DND-41 (cell line): ENCODE measurements around the gene ABHD17C.

Source experiments
- ATAC-seq: fragments of 200-7000 bp; cut with Tn5 transposase; 3 replicates; pipeline ENCODE4 v1.9.1; 2021; ENCODE audit warnings: low read depth; ENCODE audit not compliant: insufficient read depth
- DNase-seq: peaks from one replicate; pipeline ENCODE4 v3.0.0-alpha.2; 2020
- H2AFZ ChIP-seq: 2 replicates; pipeline ENCODE4 v1.6.0; 2012; ENCODE audit warnings: low read depth, low read length
- H3K27ac ChIP-seq: 2 replicates; pipeline ENCODE4 v1.5.1; 2012; ENCODE audit warnings: low read length, inconsistent platforms
- H3K27me3 ChIP-seq: fragments of 200-600 bp; sonication (generic); 2 replicates; pipeline ENCODE4 v1.6.0; 2012; ENCODE audit warnings: low read length, mild to moderate bottlenecking, inconsistent platforms; ENCODE audit not compliant: insufficient read depth, poor library complexity
- H3K36me3 ChIP-seq: 2 replicates; pipeline ENCODE4 v1.5.1; 2012; ENCODE audit warnings: low read length, inconsistent platforms; ENCODE audit not compliant: insufficient read depth
- H3K4me1 ChIP-seq: 2 replicates; pipeline ENCODE4 v1.5.1; 2012; ENCODE audit warnings: mild to moderate bottlenecking, low read length; ENCODE audit not compliant: insufficient read depth
- H3K4me2 ChIP-seq: 2 replicates; pipeline ENCODE4 v1.6.0; 2012; ENCODE audit warnings: mild to moderate bottlenecking, moderate library complexity, low read length, inconsistent platforms; ENCODE audit not compliant: insufficient read depth
- H3K4me3 ChIP-seq, 2 experiments: fragments of 200-600 bp in 1 of 2; shearing (Covaris generic) in 1 of 2; 2 replicates each; pipeline ENCODE4 v1.5.1; 2012 to 2016; ENCODE audit warnings: inconsistent platforms in 2 of 2, low read length in 2 of 2, mild to moderate bottlenecking in 2 of 2, low read depth in 1 of 2, moderate library complexity in 1 of 2
- H3K79me2 ChIP-seq: 2 replicates; pipeline ENCODE4 v1.6.0; 2012; ENCODE audit warnings: low read length, inconsistent platforms; ENCODE audit not compliant: insufficient read depth
- H3K9ac ChIP-seq: 2 replicates; pipeline ENCODE4 v1.6.0; 2012; ENCODE audit warnings: low read depth, mild to moderate bottlenecking, inconsistent platforms, low read length, moderate library complexity
- H3K9me3 ChIP-seq: 2 replicates; pipeline ENCODE4 v1.5.1; 2012; ENCODE audit warnings: low read length, moderate library complexity, mild to moderate bottlenecking, inconsistent platforms; ENCODE audit not compliant: insufficient read depth, severe bottlenecking
- H4K20me1 ChIP-seq: 2 replicates; pipeline ENCODE4 v1.6.0; 2012; ENCODE audit warnings: low read length; ENCODE audit not compliant: insufficient read depth
- EZH2 ChIP-seq: IDR thresholded peaks from 3 replicates; pipeline ENCODE4 v1.6.1; 2012; ENCODE audit warnings: borderline replicate concordance, low read depth, mild to moderate bottlenecking, moderate library complexity, low read length, inconsistent platforms; ENCODE audit not compliant: severe bottlenecking
- TF ChIP-seq, protein P1 (sequence below): IDR thresholded peaks from 2 replicates; pipeline ENCODE4 v1.5.1; 2012; ENCODE audit warnings: borderline replicate concordance, low read length, moderate library complexity, mild to moderate bottlenecking; ENCODE audit not compliant: poor library complexity, severe bottlenecking; ENCODE audit errors: extremely low read depth

Gene ABHD17C

DNA sequence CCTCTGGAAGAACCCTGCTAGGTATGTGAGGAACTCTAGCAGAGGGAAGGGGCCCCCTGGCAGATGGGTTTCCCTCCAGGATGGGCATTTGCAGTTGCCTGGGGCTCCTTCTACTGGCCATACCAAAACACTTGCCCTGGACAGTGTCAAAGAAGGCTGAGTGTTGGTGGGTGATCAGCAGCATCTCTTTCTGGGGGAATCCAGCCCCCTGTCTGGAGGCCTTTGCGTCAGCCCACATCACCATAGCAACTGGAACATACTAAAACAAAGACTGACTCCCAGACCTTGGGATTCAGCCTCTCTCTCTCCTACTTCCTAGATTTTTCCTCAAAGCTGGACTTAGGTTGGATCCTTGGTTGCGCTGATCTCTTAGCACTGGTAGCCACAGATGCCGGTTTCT, 92.2 kb downstream of the ABHD17C start:
- H3K4me2 ChIP-seq, result no peak overlapping the region
- no peak overlapping the region for H3K27ac ChIP-seq
- 0 out of 2 replicates have a peak, but pooled peaks cover 5% of the 10 kb centered on the region for H4K20me1 ChIP-seq
- no peak overlapping the region for H3K4me3 ChIP-seq
- no peak overlapping the region for H3K9ac ChIP-seq
- TF ChIP-seq, protein P1, sequence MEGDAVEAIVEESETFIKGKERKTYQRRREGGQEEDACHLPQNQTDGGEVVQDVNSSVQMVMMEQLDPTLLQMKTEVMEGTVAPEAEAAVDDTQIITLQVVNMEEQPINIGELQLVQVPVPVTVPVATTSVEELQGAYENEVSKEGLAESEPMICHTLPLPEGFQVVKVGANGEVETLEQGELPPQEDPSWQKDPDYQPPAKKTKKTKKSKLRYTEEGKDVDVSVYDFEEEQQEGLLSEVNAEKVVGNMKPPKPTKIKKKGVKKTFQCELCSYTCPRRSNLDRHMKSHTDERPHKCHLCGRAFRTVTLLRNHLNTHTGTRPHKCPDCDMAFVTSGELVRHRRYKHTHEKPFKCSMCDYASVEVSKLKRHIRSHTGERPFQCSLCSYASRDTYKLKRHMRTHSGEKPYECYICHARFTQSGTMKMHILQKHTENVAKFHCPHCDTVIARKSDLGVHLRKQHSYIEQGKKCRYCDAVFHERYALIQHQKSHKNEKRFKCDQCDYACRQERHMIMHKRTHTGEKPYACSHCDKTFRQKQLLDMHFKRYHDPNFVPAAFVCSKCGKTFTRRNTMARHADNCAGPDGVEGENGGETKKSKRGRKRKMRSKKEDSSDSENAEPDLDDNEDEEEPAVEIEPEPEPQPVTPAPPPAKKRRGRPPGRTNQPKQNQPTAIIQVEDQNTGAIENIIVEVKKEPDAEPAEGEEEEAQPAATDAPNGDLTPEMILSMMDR, result no peak
- TF ChIP-seq EZH2, result no peak
- peaks cover 7% of the 10 kb centered on the region for H3K27me3 ChIP-seq
- H3K4me1 ChIP-seq, result no peaks in the 10 kb centered on the region
- no peaks in the 10 kb centered on the region for H3K9me3 ChIP-seq
- H2AFZ ChIP-seq, result no peak overlapping the region
- no peaks in the 10 kb centered on the region for H3K36me3 ChIP-seq
- ATAC-seq (no peak), DNase-seq (no peak)
- H3K79me2 ChIP-seq, result no peaks in the 10 kb centered on the region

DNA sequence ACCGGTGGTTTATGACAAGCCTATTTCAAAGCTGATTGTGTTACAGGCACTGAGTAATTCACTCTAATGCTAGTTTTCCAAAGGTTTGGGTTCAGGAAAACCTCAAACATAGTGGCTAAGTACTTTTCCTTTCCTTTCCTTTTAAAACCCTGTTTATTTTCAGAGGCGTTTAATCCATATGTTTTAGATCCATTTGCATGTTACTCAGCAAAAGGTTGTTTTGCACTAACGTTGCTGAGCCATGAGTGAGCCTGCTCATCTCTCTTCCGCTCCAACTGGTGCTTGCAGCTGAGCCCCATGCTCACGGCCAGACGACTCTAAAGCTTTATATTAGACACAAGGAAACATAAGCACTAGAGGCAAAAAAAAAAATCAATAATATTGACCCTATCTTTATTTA, 93.4 kb downstream of the ABHD17C start:
- Histone ChIP-seq H4K20me1 (0 out of 2 replicates have a peak, but pooled peaks cover 3% of the 10 kb centered on the region), H3K36me3 (no peaks in the 10 kb centered on the region), H3K9ac (no peak overlapping the region), H3K4me3 (no peak overlapping the region), H2AFZ (no peak overlapping the region), H3K79me2 (no peaks in the 10 kb centered on the region), H3K4me2 (no peak overlapping the region), H3K4me1 (no peaks in the 10 kb centered on the region), H3K27me3 (peaks cover 15% of the 10 kb centered on the region), H3K9me3 (no peaks in the 10 kb centered on the region), H3K27ac (no peak overlapping the region)
- TF ChIP-seq EZH2, result no peak
- TF ChIP-seq, protein P1, result no peak
- no peak for DNase-seq
- ATAC-seq, result no peak

DNA sequence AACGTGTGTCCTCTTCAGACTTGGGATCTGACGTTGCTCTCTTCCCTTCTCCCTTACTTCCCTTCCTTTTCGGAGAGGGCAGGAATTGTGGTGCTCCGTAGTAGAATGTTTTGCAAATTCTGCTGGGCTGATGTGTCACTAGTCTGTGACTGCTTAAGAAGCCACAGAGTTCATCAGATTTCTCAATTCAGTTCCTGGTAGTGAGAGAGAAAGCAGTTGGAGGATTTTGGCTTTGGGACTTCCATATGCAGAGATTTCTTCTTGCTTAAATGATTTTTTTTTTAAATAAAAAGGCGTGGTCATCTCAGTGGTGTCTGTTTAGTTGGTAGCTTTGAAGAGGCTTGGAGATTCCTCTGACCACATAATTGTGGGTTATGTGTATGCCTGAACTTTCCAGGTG, 94.2 kb downstream of the ABHD17C start:
- Histone ChIP-seq H3K79me2 (no peaks in the 10 kb centered on the region), H4K20me1 (no peaks in the 10 kb centered on the region), H3K27ac (no peak overlapping the region), H3K4me2 (no peak overlapping the region), H3K36me3 (no peaks in the 10 kb centered on the region), H2AFZ (no peak overlapping the region), H3K9me3 (no peaks in the 10 kb centered on the region), H3K9ac (no peak overlapping the region), H3K4me1 (no peaks in the 10 kb centered on the region), H3K4me3 (no peak overlapping the region), H3K27me3 (peaks cover 15% of the 10 kb centered on the region)
- TF ChIP-seq, protein P1, result no peak
- TF ChIP-seq EZH2, result no peak
- ATAC-seq (no peak), DNase-seq (no peak)

DNA sequence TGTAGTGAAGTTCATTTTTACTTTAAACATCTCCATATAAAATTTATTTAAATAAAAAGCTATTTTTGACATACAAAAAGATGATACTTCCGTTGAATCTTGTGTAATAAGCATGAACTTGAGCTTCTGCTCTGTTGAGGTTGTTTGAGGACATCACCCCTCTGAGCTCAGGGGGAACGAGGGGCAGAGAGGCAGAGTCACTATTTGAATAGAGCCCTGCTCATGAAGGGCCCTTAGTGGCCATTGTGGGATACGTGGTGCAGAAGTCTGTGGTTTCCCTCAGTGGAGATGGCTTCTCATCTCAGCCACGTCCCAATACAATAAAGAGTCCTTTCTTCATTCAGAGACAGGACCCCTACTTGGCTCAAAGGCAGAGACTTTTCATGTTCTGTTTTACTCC, 94.7 kb downstream of the ABHD17C start:
- Histone ChIP-seq H3K4me1 (no peaks in the 10 kb centered on the region), H3K4me2 (no peak overlapping the region), H3K4me3 (no peak overlapping the region), H3K9ac (no peak overlapping the region), H3K79me2 (no peaks in the 10 kb centered on the region), H3K27ac (no peak overlapping the region), H4K20me1 (no peaks in the 10 kb centered on the region), H3K36me3 (no peaks in the 10 kb centered on the region), H2AFZ (no peak overlapping the region), H3K9me3 (no peaks in the 10 kb centered on the region), H3K27me3 (peaks cover 15% of the 10 kb centered on the region)
- ATAC-seq (no peak), DNase-seq (no peak)
- TF ChIP-seq, protein P1, result no peak
- no peak for TF ChIP-seq EZH2
